ENCODE measurements around the gene ETS1.

GRCh38 chr11:128619540-128620308 lies 32.4 kb upstream of the ETS1 start:
- TF ChIP-seq CTCF (optimal IDR thresholded peaks at IDR 0.05 in 1 of 3, IDR thresholded peaks at IDR 0.05 in 1 of 3, conservative IDR thresholded peaks at IDR 0.05 in 1 of 3; ENCODE audit: extremely low read depth in 1 of 3, insufficient read depth in 2 of 3, low read length in 3 of 3) (no peak), EZH2 (IDR thresholded peaks at IDR 0.05; ENCODE audit: low read length) (no peak)

All from keratinocyte (primary cell).